SK-N-SH (cell line): ENCODE results near the gene PCP4. TPM values are rescaled to one million over a fixed set of nuclear protein-coding genes. Genes with fewer than 3 reads are reported as not detected.

ENCODE experiments used
- CTCF ChIA-PET: fragments of 300-600, 350-600 bp; formaldehyde crosslinking; extraction: SDS; loops from one replicate; lab custom pipeline; 2021; lab: Yijun Ruan, JAX
- POLR2A ChIA-PET: fragments of 350-600 bp; sonication (Branson Sonifier 250); formaldehyde crosslinking; extraction: SDS; loops from one replicate; lab custom pipeline; 2020; ENCODE audit warnings: antibody characterized with exemption, inconsistent platforms; lab: Yijun Ruan, JAX
- DNase-seq: peaks from one replicate; pipeline ENCODE4 v3.0.0; 2012
- H2AFZ ChIP-seq: fragments of 200-600 bp; sonication (generic); 2 replicates; pipeline ENCODE4 v1.8.1; 2016; ENCODE audit warnings: antibody characterized with exemption, mild to moderate bottlenecking, low read depth
- H3F3A ChIP-seq: fragments of 200-600 bp; sonication (generic); replicated peaks from 2 replicates; pipeline ENCODE3; 2016; ENCODE audit warnings: antibody characterized with exemption, mild to moderate bottlenecking; ENCODE audit not compliant: insufficient read depth
- H3K27ac ChIP-seq, 2 experiments: fragments of 200-500 bp in 1 of 2; fragments of 200-600 bp in 1 of 2; sonication (Bioruptor generic) in 1 of 2; sonication (generic), shearing (Covaris generic) in 1 of 2; 2 replicates each; pipeline versions ENCODE4 v1.5.1 to v1.6.1; 2014 to 2016; ENCODE audit warnings: low read depth in 2 of 2, inconsistent platforms in 1 of 2, low read length in 1 of 2, mild to moderate bottlenecking in 1 of 2, mixed read lengths in 1 of 2
- H3K27me3 ChIP-seq: fragments of 200-600 bp; sonication (generic), shearing (Covaris generic); 2 replicates; pipeline ENCODE4 v1.6.1; 2016; ENCODE audit warnings: mixed run types; ENCODE audit not compliant: insufficient read depth
- H3K36me3 ChIP-seq, 2 experiments: fragments of 200-500 bp in 1 of 2; fragments of 200-600 bp in 1 of 2; sonication (Bioruptor generic) in 1 of 2; sonication (generic) in 1 of 2; replicated peaks in 1 of 2; 2 replicates each; pipeline versions ENCODE3 to v1.5.1; 2014 to 2016; ENCODE audit warnings: low read length in 1 of 2, mild to moderate bottlenecking in 1 of 2; ENCODE audit not compliant: insufficient read depth in 2 of 2, control insufficient read depth in 1 of 2
- H3K4me1 ChIP-seq, 2 experiments: fragments of 200-500 bp in 1 of 2; fragments of 200-600 bp in 1 of 2; sonication (Bioruptor generic) in 1 of 2; sonication (generic), shearing (Covaris generic) in 1 of 2; 2 replicates each; pipeline versions ENCODE4 v1.5.1 to v1.6.1; 2014 to 2016; ENCODE audit warnings: low read depth in 1 of 2, low read length in 1 of 2, mixed run types in 1 of 2; ENCODE audit not compliant: insufficient read depth in 2 of 2, control insufficient read depth in 1 of 2
- H3K4me2 ChIP-seq: fragments of 200-600 bp; sonication (generic), shearing (Covaris generic); 2 replicates; pipeline ENCODE4 v1.6.1; 2017; ENCODE audit warnings: mixed run types
- H3K4me3 ChIP-seq, 2 experiments: fragments of 200-500 bp in 1 of 2; fragments of 200-600 bp in 1 of 2; sonication (Bioruptor generic) in 1 of 2; sonication (generic), shearing (Covaris generic) in 1 of 2; 2 replicates each; pipeline versions ENCODE4 v1.5.1 to v1.8.1; 2014 to 2016; ENCODE audit warnings: low read depth in 2 of 2, inconsistent platforms in 1 of 2, low read length in 1 of 2, mild to moderate bottlenecking in 1 of 2, mixed read lengths in 1 of 2, moderate library complexity in 1 of 2
- H3K79me2 ChIP-seq: fragments of 200-600 bp; sonication (generic); 2 replicates; pipeline ENCODE4 v1.8.1; 2017; ENCODE audit warnings: mild to moderate bottlenecking; ENCODE audit not compliant: insufficient read depth
- H3K9ac ChIP-seq: fragments of 200-600 bp; sonication (generic); 2 replicates; pipeline ENCODE4 v1.6.1; 2017; ENCODE audit warnings: mixed run types
- H3K9me2 ChIP-seq: fragments of 200-600 bp; sonication (generic); 2 replicates; pipeline ENCODE4 v1.6.1; 2017; ENCODE audit warnings: mixed run types
- H3K9me3 ChIP-seq: fragments of 200-600 bp; sonication (generic); 2 replicates; pipeline ENCODE4 v1.6.1; 2017; ENCODE audit warnings: mixed run types, mild to moderate bottlenecking, moderate library complexity
- H4K20me1 ChIP-seq: fragments of 200-600 bp; sonication (generic); 2 replicates; pipeline ENCODE4 v1.6.1; 2017; ENCODE audit warnings: mild to moderate bottlenecking, mixed run types; ENCODE audit not compliant: insufficient read depth
- EP300 ChIP-seq, 2 experiments: IDR thresholded peaks; 2 replicates each; pipeline versions ENCODE4 v1.4.0 to v1.6.1; 2012; ENCODE audit warnings: borderline replicate concordance in 1 of 2, low read depth in 1 of 2, low read length in 1 of 2
- FOSL2 ChIP-seq: IDR thresholded peaks from 2 replicates; pipeline ENCODE4 v1.4.0; 2012; ENCODE audit warnings: low read depth, mild to moderate bottlenecking, moderate library complexity, borderline replicate concordance
- FOXJ3 ChIP-seq: sonication (generic); formaldehyde crosslinking; IDR thresholded peaks from 2 replicates; pipeline ENCODE4 v1.5.1; 2020; ENCODE audit warnings: mild to moderate bottlenecking, missing genetic modification reagents
- GABPA ChIP-seq: IDR thresholded peaks from 2 replicates; pipeline ENCODE4 v1.4.0; 2012; ENCODE audit warnings: low read depth, mild to moderate bottlenecking
- JUND ChIP-seq: IDR thresholded peaks from 2 replicates; pipeline ENCODE4 v1.4.0; 2012
- MEF2A ChIP-seq: IDR thresholded peaks from 2 replicates; pipeline ENCODE4 v1.4.0; 2012; ENCODE audit warnings: low read depth, borderline replicate concordance
- NFIC ChIP-seq: IDR thresholded peaks from 2 replicates; pipeline ENCODE4 v1.4.0; 2012; ENCODE audit warnings: borderline replicate concordance
- POLR2AphosphoS5 ChIP-seq: IDR thresholded peaks from 2 replicates; pipeline ENCODE4 v1.6.1; 2012; ENCODE audit warnings: low read depth, low read length
- RFX5 ChIP-seq: IDR thresholded peaks from 2 replicates; pipeline ENCODE4 v1.6.1; 2012; ENCODE audit warnings: mild to moderate bottlenecking, improper control_type of control experiment, low read length
- SMC3 ChIP-seq: IDR thresholded peaks from 2 replicates; pipeline ENCODE4 v1.6.1; 2012; ENCODE audit warnings: low read depth, low read length, improper control_type of control experiment
- TCF12 ChIP-seq: IDR thresholded peaks from 2 replicates; pipeline ENCODE4 v1.4.0; 2012
- TEAD4 ChIP-seq: IDR thresholded peaks from 2 replicates; pipeline ENCODE4 v1.4.0; 2012; ENCODE audit warnings: mild to moderate bottlenecking, borderline replicate concordance; ENCODE audit not compliant: insufficient read depth
- YY1 ChIP-seq: IDR thresholded peaks from 2 replicates; pipeline ENCODE4 v1.4.0; 2012; ENCODE audit warnings: low read depth, mild to moderate bottlenecking
- WGBS: methylation state at CpG from one replicate; pipeline ENCODE4 v1.1.6; 2017; ENCODE audit warnings: low lambda C conversion rate; 5-methylcytosine and 5-hydroxymethylcytosine counted together
- polyA plus RNA-seq, 3 experiments: library from polyadenylated mRNA; depleted of rRNA; stranded (reverse); fragments of >200 nt; gene quantifications; 2 replicates each; pipeline ENCODE4 v1.2.3, GENCODE V29; 2012
- TF ChIP-seq, protein P1 (sequence below): IDR thresholded peaks from 2 replicates; pipeline ENCODE4; 2012
- TF ChIP-seq, protein P2 (sequence below): IDR thresholded peaks from 2 replicates; pipeline ENCODE4 v1.6.1; 2012; ENCODE audit warnings: mild to moderate bottlenecking, low read depth, low read length, moderate library complexity
- TF ChIP-seq, protein P3 (sequence below): IDR thresholded peaks from 2 replicates; pipeline ENCODE4 v1.4.0; 2012; ENCODE audit warnings: low read depth

PCP4 gene
- polyA plus RNA-seq, 1 of the 3 experiments (the other 2 are of a cell fraction) = not detected

DNA sequence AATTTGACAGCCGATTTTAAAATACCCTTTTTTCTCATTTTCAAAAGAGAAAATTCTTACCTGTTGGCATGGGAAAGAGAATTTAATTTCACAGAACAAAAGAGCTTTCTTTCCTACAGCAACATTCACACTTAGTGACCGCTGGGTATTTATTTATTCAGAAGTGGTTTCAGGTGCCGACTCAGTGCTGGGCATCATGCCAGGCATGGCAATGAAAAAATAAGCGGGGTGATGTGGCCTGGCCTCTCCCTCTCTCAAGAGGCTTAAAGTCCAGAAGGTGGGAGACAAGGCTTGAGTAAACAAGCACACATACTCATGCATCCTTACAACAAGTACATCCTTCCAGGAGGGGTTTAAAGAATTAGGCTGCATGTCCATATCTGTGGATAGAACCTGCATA, 4.1 kb upstream of the PCP4 start:
- ChIA-PET CTCF (interaction anchor here (1.5 to 1.7 kb wide), 2 partner anchors 253 to 257 kb away, joined by 3 to 7 read pairs; no protein-coding TSS in a partner anchor), POLR2A (no interaction called here)
- 7% methylated on average over 4 of the region's 4 CpGs for WGBS
- no peak overlapping the region for H3K4me3 ChIP-seq
- DNase-seq = no peak
- TF ChIP-seq TCF12 (no peak), TEAD4 (no peak), JUND (no peak), GABPA (no peak), EP300 (IDR thresholded peaks at IDR 0.05; ENCODE audit: borderline replicate concordance in 1 of 2, low read depth in 1 of 2, low read length in 1 of 2) (no peak), YY1 (no peak), FOSL2 (no peak), MEF2A (no peak), FOXJ3 (no peak), SMC3 (no peak), NFIC (no peak), POLR2AphosphoS5 (no peak), RFX5 (no peak)
- TF ChIP-seq, protein P1, sequence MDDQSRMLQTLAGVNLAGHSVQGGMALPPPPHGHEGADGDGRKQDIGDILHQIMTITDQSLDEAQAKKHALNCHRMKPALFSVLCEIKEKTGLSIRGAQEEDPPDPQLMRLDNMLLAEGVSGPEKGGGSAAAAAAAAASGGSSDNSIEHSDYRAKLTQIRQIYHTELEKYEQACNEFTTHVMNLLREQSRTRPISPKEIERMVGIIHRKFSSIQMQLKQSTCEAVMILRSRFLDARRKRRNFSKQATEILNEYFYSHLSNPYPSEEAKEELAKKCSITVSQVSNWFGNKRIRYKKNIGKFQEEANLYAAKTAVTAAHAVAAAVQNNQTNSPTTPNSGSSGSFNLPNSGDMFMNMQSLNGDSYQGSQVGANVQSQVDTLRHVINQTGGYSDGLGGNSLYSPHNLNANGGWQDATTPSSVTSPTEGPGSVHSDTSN = no peak
- TF ChIP-seq, protein P2, sequence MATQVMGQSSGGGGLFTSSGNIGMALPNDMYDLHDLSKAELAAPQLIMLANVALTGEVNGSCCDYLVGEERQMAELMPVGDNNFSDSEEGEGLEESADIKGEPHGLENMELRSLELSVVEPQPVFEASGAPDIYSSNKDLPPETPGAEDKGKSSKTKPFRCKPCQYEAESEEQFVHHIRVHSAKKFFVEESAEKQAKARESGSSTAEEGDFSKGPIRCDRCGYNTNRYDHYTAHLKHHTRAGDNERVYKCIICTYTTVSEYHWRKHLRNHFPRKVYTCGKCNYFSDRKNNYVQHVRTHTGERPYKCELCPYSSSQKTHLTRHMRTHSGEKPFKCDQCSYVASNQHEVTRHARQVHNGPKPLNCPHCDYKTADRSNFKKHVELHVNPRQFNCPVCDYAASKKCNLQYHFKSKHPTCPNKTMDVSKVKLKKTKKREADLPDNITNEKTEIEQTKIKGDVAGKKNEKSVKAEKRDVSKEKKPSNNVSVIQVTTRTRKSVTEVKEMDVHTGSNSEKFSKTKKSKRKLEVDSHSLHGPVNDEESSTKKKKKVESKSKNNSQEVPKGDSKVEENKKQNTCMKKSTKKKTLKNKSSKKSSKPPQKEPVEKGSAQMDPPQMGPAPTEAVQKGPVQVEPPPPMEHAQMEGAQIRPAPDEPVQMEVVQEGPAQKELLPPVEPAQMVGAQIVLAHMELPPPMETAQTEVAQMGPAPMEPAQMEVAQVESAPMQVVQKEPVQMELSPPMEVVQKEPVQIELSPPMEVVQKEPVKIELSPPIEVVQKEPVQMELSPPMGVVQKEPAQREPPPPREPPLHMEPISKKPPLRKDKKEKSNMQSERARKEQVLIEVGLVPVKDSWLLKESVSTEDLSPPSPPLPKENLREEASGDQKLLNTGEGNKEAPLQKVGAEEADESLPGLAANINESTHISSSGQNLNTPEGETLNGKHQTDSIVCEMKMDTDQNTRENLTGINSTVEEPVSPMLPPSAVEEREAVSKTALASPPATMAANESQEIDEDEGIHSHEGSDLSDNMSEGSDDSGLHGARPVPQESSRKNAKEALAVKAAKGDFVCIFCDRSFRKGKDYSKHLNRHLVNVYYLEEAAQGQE = no peak
- TF ChIP-seq, protein P3, sequence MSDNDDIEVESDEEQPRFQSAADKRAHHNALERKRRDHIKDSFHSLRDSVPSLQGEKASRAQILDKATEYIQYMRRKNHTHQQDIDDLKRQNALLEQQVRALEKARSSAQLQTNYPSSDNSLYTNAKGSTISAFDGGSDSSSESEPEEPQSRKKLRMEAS = no peak
- no peaks in the 10 kb centered on the region for H3K36me3 ChIP-seq
- no peak overlapping the region for H2AFZ ChIP-seq
- no peak overlapping the region for H3K9ac ChIP-seq
- no peaks in the 10 kb centered on the region; a peak in 1 of 4 replicates for H3K4me1 ChIP-seq
- no peak overlapping the region for H3K27ac ChIP-seq
- H3F3A ChIP-seq = no peaks in the 10 kb centered on the region
- no peak overlapping the region for H3K4me2 ChIP-seq
- no peaks in the 10 kb centered on the region for H3K9me3 ChIP-seq
- H3K79me2 ChIP-seq = no peaks in the 10 kb centered on the region
- H3K27me3 ChIP-seq = no peaks in the 10 kb centered on the region
- no peaks in the 10 kb centered on the region for H4K20me1 ChIP-seq
- H3K9me2 ChIP-seq = no peaks in the 10 kb centered on the region
